ENCODE results near the gene RYR2.
"Not testable (repeated sequence)": the region's sequence is repeated elsewhere in the genome, so short reads cannot be mapped to it uniquely, and the experiment has no call there.

Gene RYR2

DNA sequence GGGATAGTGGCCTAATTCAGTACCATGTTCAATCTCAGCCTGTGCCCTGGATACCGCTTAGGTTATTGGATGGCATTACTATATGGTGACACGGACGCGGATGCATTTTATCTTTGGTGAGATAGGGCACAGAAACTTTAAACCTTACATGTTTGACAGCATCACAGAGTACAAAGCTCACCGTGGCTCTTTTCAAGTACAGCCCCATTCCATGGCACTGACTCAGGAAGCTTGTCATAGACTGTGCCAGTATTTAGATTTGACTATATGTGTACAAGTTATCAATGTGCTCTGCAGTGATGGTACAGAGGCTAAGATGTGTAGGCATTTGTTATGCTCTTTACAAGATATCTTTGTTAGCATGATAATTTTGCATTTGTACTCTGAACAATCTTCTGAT is 169.0 kb downstream of the RYR2 start:
- no peak for DNase-seq

DNA sequence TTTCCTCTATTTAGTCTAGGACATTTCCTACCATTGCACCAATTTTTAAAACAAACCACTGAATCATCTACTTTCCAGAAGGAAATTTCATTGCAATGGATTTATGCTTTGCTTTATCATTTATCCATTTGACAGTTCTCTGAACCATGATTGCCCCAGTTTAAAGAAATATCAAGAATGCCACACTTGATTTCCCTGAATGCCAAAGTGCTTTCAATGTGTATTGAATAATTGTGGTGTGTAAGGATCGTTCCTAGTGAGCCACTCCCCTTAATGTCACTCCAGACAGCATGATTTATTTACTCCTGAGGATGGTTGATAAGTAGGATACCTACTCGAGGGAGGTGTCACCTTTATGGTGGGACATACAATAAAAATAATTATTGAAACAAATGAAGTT is 169.6 kb downstream of the RYR2 start:
- no peak for DNase-seq

DNA sequence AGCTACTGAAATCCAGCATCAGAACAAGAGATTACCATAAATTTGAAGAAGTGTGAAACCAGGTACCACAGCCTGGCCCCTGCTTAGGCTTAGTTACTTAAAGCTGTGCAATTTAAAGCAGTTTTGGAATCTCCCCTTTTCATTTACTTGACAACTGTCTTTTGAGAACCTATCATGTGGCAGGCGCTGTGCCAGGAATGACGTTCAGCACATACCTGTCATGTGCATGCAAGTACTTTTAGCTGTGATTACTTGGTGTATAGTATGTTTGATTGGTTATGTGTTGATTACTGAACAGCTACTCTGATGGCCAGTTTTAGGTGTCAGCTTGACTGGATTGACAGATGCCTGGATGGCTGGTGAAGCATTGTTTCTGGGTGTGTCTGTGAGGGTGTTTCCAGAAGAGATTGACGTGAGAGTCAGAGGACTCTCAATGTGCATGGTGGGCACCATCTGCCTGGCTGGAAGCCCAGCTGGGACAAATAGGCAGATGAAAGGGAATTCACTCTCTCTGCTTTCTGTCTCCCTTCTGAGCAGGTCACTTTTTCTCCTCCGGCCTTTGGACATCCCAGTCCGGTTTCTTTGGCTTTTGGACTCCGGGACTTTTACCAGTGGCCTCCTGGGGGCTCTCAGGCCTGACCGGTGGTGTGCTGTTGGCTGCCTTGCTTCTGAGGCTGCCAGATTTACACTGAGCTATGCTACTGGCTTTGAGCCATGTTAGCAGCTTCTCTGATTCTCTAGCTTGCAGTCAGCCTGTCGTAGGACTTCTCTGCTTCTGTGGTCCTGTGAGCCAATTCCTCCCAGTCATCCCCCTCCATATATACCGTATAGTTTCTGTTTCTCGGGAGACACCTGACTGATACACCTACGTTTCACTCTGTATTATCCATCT is 178.0 kb downstream of the RYR2 start:
- no peak for DNase-seq

DNA sequence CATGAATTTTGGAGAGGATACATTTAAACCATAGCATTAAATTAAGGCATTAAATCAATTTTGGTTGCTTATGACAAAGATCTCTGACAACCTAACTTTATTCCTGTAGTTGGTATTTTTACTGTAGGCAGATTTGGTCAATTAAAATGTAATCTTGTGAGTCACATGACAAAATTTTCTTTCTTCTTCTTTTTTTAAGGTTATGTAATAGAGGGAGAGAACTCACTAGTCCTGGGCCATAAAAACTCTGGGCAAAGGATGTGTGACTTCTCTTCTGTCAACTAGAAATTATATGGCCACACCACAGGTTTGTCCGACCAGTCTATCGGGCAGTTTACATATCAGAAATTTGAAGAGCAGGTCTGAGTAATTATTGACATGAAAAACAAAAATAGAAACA is 181.4 kb downstream of the RYR2 start:
- no peak for DNase-seq

DNA sequence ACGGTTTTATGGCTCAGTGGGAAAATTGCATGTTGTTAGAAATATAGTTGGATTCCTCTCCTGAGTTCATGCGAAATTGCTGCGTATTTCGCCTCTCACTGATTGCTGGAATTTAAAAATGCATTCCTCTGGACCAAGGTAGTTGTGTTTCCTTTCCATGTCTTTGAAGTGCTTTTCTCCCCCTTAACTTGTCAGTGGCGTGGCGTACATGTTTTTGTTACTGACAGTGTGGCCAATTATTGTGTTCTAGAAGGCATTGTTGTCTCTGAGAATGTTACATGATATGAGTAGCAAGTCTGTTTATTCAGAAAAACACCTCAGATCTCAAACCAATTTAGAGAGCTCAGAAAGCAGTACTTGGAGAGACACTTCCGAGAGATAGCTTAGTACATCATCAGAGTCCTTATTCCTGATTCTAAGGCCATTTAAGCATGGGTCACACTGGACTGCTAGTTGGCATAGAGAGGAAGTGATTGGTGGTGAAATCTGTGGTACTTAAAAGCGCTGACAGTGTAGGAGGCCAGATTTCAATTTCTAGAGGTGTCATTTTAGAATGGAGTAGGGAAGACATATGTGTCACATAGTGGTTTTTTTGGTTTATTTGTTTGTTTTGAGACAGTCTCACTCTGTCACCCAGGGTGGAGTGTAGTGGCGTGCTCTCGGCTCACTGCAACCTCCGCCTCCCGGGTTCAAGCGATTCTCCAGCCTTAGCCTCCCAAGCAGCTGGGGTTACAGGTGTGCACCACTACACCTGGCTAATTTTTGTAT is 184.4 kb downstream of the RYR2 start:
- DNase-seq = no peak

DNA sequence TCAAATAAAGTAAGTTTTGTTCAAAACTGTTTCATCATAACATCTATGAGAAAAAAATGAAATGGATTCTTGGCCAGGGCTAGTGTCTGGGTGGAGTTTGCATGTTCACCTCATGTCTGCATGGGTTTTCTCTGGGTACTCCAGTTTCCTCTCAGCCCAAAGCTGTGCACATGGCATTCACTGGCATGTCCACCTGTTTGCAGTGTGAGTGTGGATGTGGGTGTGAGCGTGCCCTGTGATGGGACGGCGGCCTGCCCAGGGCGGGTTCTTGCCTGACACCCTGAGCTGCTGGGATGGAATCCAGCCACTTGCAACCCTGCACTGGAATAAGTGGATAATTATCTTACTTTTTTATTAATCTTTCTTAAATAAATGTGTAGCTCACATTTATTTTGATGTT is 185.5 kb downstream of the RYR2 start:
- DNase-seq = no peak

DNA sequence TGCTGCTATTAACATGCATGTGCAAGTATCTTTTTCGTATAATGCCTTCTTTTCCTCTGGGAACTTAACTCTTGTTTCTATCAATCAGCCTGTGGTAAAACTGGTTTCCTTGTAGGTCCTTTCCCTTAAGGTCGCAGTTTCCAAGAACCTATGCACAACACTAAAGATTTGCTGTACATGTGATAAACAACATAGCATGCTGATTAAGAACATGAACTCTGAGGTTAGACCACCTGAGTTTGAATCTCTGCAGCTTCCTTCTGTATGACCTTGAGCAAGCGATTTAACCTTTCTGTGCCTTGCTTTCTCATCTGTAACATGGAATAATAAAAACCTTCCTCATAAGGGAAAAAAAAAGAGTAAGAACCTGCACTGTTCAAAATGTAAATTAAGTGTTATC is 186.4 kb downstream of the RYR2 start:
- DNase-seq = no peak

DNA sequence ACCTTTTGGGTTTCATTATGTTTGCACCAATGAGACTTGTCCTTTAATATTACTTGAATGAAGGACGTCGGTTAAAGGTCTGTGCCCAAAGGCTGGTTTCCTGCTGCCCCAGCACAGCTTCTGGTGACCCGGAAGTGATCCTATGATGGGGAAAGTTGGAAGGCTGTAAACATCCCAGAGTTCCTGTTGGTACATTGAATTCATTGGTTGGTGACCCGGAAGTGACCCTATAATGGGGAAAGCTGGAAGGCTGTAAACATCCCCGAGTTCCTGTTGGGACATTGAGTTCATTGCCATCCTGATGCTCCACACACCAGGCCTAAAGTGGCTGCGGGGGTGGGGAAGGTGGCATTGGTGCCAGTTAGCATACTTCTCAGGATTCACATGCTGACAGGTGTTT is 187.3 kb downstream of the RYR2 start:
- DNase-seq = no peak

DNA sequence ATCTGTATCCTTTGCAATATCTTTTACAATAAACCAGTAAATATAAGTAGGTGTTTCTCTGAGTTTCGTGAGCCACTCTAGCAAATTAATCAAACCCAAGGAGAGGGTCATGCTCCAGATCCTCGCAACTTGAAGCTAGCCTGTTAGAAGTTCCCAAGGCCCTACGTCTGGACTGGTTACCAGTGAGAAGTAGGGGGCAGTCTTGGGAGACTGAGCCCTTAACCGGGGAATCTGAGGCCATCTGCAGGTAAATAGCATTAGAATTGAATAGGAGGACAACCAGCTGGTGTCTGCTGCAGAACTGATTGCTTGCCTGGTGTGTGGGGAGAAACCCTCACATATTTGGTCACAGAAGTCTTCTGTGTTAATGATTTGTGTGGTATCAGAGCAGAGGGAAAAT is 190.5 kb downstream of the RYR2 start:
- no peak for DNase-seq

DNA sequence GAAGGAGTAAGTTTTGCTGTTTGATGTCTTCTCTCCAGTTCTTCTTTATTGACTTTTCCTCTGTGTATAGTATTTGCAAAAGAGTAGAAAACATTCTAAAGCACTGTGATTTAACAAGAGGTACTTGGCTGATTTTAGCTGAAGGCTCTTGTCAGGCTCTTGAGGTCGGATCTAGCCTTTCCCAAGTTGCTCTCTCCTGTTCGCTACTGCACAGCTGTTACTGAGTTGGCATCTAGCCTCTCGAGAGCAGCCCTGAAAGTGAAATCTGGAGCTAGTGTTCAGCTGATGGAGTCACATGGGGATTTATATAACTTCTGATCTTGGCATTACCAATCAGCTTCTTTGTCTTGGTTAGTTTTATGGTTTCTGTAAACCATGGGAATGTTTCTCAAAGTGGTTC is 193.1 kb downstream of the RYR2 start:
- DNase-seq = no peak

DNA sequence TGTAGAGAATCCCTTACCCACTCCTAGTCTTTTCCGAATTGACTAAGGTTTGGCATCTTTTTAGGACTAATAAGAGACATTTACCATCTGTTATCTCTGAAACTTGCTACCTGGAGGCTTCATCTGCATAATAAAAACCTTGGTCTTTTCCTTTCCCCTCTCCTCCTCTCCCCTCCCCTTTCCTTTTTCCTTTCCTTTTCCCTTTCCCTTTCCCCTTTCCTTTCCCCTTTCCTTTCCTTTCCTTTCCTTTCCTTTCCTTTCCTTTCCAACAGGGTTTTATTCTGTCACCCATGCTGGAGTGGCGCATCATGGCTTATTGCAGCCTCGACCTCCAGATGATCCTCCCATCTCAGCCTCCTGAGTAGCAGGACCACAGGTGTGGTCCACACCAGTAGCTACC is 195.7 kb downstream of the RYR2 start:
- no peak for DNase-seq

DNA sequence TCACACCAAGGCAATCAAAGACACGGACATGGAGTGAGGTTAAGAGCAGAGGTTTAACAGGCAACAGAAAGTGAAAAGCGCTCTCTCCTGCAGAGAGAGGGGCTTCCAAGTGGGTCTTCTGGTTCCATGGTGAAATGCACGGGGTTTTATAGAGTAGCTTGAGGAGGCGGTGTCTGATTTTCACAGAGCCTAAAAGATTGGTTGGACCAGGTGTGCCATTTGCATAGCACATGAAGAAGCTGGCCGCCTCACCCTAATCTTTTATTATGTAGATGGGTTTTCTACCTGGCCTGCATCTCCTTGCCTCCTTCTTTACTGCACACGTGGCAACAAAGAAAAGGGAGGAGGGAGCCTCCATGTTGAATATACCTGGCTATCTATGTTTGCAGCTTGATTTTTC is 197.3 kb downstream of the RYR2 start:
- no peak for DNase-seq

DNA sequence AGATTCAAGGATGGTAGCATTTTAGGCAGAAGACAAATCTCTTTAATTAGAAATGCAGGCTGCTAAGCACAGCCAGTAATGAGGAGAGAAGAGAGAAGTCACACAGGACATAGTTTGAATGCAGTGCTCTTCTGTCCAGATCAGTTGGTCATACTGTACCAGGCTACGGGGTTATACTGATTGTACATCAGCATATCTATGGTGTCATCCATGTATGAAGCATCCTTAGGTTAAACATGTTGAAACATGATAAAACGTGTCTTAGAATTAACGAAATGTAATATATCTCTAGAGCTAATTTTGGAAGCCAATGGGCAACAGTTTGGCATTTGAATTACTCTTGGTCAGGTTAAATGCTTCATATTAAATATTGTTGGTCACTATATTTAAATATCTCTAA is 199.1 kb downstream of the RYR2 start:
- no peak for DNase-seq

DNA sequence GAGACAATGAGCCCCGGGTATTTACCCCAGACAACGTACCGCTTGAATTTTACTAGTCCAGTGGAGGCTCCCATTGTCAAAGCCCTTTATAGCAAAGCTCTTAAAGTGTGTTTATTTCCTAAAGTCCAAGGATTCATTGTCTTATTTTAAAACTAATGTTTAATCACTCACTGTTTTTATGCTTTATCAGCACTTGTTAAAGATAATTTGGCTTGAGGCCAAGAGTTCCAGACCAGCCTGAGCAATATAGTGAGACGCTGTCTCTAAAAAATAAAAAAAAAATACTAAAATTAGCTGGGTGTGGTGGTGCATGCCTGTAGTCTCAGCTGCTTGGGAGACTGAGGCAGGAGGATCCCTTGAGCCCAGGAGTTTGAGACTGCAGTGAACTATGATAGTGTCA is 202.8 kb downstream of the RYR2 start:
- no peak for DNase-seq

DNA sequence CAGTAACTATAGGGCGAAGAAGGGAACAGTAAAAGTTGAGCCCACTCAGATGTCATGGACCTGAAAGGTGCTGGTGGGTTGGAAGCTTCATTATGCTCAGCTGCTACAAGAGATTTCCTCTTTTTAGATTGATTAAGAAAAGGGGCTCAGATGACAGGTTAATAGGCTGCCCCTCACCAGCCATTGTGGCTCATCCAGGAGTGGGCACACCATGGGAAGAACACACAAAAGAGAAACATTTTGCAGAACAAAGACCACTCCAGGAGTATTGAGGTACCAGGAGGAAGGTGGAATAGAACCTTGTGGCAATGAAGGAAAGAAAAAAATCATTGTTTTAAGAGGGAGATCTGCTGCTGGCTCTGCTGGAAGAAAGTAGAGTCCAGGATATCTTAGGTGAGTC is 205.5 kb downstream of the RYR2 start:
- DNase-seq = no peak

DNA sequence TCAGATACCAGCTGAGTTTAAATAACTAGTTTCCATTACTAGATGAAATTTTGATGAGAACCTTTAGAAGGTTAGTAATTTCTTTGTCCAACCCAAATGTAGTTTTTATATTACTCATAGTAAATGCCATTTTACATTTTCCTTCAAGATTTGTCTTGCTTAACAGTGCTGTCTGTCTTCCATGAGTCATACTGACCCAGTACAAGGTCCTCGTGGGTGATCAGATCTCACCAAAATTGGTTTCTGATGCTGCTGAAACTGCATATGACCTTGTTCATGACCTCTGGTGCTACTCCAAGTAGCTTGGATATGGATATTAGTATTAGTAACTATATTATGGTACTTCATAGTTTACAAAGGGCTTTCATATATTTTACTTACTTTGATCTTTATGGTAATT is 207.1 kb downstream of the RYR2 start:
- DNase-seq = no peak

DNA sequence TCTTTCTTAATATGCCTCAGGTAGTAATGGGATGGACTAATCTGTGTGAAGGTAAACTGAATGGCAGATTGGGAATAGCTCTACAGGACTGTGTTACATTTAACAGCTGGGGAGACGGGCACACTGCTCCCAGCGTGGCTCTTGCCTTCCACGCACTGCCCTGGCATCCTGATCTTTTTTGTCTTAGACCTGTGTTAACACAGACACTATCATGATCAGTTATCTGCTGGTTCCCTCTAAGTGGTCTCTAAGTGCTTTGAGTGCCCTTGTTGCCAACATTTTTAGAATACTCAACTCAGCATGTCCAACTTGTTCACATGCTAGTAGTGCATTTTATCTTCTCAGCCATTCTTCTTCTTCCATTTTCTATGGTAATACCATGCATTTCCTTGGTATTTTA is 208.1 kb downstream of the RYR2 start:
- DNase-seq = no peak

DNA sequence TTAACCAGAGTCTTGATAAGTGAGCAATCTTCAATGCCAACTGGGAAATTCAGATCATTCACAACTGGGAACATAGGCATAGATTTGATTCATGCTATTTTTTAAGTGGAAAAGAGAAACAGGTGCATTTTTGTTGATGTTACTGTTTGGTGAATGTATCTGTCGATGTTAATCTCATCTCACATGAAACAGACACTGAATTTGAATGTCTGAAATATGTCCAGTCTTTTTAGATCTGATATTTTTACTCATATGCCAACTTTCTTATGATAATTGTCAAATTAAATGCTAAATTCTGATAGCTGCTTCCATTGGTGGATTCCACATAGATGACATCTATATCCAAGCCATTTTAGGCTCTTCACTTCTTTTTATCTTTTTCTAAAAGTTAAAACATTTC is 213.1 kb downstream of the RYR2 start:
- DNase-seq = no peak

DNA sequence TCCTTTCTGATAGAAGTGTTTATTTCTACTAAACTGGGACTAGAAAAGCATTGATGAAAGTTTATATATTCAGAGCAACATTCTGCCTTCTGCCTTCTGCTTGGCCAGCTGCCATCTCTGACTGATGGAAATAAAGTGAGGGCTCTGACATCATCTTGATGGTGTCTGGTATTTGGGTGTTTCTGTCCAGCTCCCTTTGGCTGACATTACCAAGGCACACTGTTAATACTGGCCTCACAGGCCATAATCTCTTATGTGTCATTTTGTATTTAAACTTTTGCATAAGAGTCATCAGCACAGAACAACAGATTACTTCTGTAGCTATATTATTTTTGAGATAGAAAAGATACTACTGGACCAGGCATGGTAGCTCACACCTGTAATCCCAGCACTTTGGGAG is 216.9 kb downstream of the RYR2 start:
- no peak for DNase-seq

DNA sequence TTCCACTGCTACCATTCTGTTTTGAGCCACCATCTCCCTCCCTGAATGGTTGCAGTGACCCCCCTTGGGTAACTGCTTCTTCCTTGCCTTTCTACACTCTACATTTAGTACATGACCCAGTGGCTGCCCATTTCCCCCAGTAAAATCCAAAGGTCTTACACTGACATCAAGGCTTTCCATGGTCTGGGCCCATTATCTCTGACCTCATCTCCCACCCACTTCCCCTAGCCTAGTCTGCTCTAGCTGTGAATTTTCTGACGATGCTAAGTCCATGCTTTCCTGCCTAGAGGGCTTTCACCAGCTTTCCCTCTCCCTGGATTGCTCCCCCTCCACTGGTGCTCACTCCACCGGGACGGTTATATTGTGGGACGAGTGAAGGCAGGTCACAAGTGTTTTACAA is 219.2 kb downstream of the RYR2 start:
- DNase-seq = no peak

DNA sequence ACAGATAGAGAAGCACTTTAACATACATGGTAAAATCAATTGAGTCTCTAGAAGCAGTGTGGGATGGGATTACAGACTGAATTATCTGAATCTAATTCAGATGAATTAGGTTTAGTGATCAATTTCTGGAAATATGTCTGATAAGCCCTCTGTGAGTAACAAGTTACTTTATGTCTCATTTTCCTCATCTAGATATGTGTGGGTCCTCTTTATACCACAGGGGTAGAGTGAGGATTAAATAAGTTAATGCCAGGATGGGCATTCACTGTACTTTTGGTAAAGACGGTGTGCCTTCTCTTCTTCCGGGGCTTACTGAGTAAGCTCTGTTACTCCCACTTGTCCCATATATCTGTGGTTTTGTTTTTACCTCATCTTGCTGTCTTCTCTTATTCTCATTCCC is 225.8 kb downstream of the RYR2 start:
- no peak for DNase-seq

DNA sequence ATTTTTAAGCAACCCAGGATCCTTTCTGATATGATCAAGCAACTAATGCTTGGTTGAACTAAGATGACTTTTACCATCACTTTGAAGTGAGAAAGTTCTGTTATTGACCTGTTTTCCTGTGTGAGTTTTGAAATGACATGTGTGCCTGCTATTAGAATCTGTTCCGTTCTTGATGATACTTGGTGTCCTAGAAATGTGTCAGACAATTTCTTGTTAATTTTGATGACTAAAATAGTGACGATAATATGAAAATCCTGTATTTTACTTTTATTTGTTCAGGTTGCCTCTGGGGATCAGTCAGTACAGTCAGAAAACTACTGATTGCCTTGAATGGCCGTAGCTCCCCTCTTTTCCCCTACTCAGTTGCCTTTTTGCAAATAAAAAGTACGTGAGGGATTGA is 228.0 kb downstream of the RYR2 start:
- DNase-seq = no peak

DNA sequence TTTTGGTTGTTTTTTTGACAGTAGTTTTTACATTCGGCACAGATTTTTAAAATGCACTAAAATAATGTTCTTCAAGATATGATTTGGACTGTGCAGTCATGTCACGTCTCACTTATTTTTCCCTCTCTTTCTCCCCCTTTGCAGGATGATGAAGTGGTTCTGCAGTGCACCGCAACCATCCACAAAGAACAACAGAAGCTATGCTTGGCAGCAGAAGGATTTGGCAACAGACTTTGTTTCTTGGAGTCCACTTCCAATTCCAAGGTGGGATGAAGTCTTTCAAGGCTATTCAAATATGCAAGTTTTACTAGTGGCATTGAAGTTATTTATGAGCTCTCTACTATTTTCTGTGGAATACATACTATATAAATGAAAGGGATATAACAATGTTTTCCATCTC is 228.4 kb downstream of the RYR2 start:
- no peak for DNase-seq

DNA sequence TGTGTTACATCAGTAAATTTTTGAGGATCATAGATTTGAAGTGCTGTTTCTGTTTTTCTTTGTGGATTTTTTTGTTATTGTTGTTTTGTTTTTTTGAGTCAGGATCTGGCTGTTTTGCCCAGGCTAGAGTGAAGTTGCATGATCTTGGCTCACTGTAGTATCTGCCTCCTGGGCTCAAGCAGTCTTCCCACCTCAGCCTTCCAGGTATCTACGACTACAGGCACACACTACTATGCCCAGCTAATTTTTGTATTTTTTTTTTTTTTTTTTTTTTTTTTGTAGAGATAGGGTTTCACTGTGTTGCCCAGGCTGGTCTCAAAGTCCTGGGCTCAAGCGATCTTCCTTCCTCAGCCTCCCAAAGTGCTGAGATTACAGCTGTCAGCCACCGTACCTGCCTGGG is 236.0 kb downstream of the RYR2 start:
- DNase-seq = not testable (repeated sequence)

DNA sequence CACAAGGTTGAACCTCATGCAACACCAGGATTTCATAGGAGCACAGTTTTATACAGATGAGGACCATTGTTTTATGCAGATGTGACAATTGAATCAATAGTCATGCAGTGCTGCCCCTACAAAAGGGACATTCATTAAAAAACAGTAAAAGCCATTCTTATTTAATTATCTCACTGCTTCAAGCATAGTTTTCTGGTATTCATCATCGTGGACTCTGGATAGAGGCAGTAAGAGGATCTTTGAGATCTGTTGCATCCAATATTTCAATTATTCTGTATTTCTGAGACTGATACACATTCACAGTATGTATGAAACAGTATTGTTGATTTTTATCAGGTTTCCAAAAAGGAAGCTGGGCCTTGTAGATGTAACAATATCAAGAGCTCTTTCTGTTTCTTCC is 237.6 kb downstream of the RYR2 start:
- no peak for DNase-seq
